ENCODE results near the gene SH3PXD2A. TPM values are rescaled to one million over a fixed set of nuclear protein-coding genes. Genes with fewer than 3 reads are reported as not detected.
"Not testable (repeated sequence)": the region's sequence is repeated elsewhere in the genome, so short reads cannot be mapped to it uniquely, and the experiment has no call there.

The SH3PXD2A gene
- total RNA-seq, 2 experiments from 2014 or later: 6.7 to 7.7 TPM

DNA sequence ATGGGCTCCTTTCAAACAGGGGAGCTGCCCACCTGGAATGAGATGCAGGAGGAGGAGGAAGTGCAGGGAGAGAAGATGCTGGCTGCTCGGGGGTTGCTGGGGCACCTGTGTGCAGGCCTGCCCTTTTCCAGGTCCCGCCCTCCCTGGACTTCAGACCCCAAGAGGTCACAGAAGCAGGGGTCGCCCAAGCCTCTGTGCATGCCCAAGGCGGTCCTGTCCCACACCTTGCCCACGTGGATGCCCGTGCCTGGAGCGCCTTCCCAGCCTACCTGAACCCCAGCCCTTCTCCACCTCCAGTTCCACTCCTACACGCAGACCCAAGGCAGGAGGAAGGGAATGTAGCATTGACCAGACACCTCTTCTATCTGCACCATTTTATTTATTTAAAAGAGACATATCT lies 71.3 kb downstream of the SH3PXD2A start:
- CTCF ChIA-PET: interaction anchor here (1.3 kb wide), 1 partner anchor 71 kb away, joined by 3 read pairs; no protein-coding TSS in a partner anchor
- Mint-ChIP-seq H3K4me1 (peaks cover 3% of the 10 kb centered on the region), H3K36me3 (ENCODE audit: low read depth) (no peaks in the 10 kb centered on the region), H3K4me3 (no peak overlapping the region), H3K9me3 (ENCODE audit: low read depth) (no peaks in the 10 kb centered on the region), H3K27me3 (peaks cover 11% of the 10 kb centered on the region), H3K27ac (no peak overlapping the region)
- POLR2A ChIA-PET: no interaction called here
- ATAC-seq (no peak), DNase-seq (no peak)
- intact Hi-C loops (cut with DNase I, micrococcal nuclease): loop anchor here in 1 of 2 experiments (5.0 kb wide), 1 partner anchor 72 kb away; no protein-coding TSS in a partner anchor

DNA sequence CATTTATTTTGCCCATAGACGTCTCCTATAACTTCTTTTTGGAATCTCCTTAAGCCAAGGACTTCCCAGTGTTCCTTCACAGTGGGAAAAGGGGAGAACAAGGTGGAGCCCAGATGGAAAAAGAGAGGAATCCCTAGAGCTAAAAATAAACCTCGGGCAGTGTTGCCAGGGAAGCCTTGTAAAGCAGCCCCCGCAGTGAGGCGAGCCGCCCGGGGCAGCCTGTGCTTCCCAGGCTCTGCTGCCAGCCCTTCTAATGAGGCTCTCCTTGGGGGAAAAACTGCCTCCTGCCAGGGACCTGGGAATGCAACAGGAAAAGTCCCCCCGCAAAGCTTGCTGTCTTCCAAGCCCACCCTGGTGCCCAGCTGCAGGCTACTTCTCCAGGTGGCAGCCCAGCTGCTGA lies 71.7 kb downstream of the SH3PXD2A start:
- no peak for ATAC-seq
- H3K27me3 Mint-ChIP-seq: peaks cover 11% of the 10 kb centered on the region
- H3K4me1 Mint-ChIP-seq: peaks cover 3% of the 10 kb centered on the region
- H3K36me3 Mint-ChIP-seq (ENCODE audit: low read depth): no peaks in the 10 kb centered on the region
- H3K27ac Mint-ChIP-seq: no peak overlapping the region
- POLR2A ChIA-PET: no interaction called here
- CTCF ChIA-PET: interaction anchor here (1.3 kb wide), 1 partner anchor 71 kb away, joined by 3 read pairs; no protein-coding TSS in a partner anchor
- DNase-seq: no peak
- intact Hi-C loops (cut with DNase I, micrococcal nuclease): loop anchor here in 1 of 2 experiments (5.0 kb wide), 1 partner anchor 71 kb away; no protein-coding TSS in a partner anchor
- H3K9me3 Mint-ChIP-seq (ENCODE audit: low read depth): no peaks in the 10 kb centered on the region
- H3K4me3 Mint-ChIP-seq: no peak overlapping the region

DNA sequence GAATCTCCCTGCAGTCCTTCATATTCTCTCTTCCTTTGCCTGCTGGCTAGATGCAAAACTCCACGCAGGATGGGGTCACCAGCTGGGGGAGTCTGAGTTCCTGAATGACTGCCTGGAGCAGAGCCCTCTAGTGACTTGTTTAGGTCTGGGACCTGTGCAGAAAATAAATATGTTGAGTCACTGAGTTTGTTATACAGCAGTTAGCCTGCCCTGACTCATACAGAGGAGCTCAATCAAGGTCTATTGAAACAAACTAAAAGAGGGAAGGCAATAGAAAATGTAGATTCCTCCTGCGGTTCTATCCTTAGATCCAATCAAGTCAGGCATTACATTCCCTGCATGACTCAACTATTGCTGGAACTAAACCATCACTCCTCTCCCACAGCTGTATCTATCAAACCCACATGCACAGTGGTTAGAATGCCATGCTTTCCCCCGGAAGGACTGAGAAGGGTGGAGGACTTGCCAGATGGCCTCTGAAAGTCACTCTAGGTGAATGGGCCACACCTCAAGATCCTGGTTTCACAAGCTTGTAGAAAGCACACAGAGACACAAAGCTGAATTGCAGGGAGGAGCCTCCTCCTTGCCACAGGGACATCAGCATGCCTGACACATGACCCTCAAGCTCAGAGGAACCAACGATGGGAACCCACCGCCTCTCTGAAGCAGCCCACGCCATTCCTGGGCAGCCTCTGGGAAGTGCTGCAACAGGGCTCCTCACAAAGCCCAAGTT lies 73.9 kb downstream of the SH3PXD2A start:
- Mint-ChIP-seq H3K27ac (no peak overlapping the region), H3K36me3 (ENCODE audit: low read depth) (no peaks in the 10 kb centered on the region), H3K27me3 (peaks cover 11% of the 10 kb centered on the region), H3K4me1 (peaks cover 3% of the 10 kb centered on the region), H3K4me3 (no peak overlapping the region), H3K9me3 (ENCODE audit: low read depth) (no peaks in the 10 kb centered on the region)
- DNase-seq (peak; percentile 33), ATAC-seq (peak; percentile 90)
- intact Hi-C loops (cut with DNase I, micrococcal nuclease): loop anchor here in 1 of 2 experiments (5.0 kb wide), 1 partner anchor 69 kb away; no protein-coding TSS in a partner anchor
- ChIA-PET POLR2A (no interaction called here), CTCF (interaction anchor here (0.6 to 1.5 kb wide), 8 partner anchors 8 to 127 kb away, joined by 3 to 5 read pairs (median 3); no protein-coding TSS in a partner anchor)

DNA sequence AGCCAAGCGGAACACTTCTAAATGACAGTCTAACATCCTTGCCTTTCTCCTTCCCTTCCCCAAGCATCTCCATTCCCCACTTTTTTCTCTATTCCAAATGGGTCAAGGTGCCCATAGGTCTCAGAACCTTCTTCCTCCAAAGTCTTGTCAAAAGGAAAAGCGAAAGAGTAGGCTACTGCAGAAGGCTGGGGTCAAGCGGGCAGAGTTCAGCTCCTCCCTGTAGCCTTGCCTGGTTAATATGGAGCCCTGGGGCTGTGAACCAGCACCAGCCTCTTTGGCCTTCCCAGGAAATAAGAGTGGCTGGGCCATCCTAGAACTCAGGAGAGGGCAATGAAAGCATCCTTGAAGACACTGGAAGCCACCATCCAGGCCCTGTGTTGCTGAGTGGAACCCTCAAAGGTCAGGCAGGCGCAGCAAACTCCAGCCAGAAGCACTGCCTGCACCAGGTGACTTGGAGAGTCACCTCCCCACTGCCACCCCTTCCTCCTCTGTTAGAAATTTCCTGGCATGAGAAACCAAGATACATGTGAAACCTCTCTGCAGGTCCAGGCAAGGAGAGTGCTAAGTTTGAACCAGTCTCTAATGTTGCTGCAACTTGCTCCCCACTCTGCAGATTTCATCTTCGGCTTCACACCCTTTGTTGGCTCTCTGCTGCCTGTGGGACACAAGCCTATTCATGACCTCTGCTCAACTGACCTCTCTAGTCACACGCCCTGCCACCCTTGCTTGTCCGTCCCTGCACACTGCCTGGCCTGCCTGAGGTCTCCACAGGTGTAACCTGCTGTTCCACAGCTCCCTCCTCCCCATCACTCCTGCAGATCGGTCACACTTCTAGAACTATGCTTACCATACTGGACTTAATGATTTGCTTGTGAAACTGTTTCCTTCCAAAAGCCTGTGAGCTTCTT lies 74.9 kb downstream of the SH3PXD2A start:
- POLR2A ChIA-PET: no interaction called here
- Mint-ChIP-seq H3K4me3 (no peak overlapping the region), H3K27me3 (peaks cover 11% of the 10 kb centered on the region), H3K9me3 (ENCODE audit: low read depth) (no peaks in the 10 kb centered on the region), H3K27ac (no peak overlapping the region), H3K4me1 (peaks cover 3% of the 10 kb centered on the region), H3K36me3 (ENCODE audit: low read depth) (no peaks in the 10 kb centered on the region)
- ATAC-seq: no peak
- no peak for DNase-seq
- intact Hi-C loops (cut with DNase I, micrococcal nuclease): loop anchor here in 1 of 2 experiments (5.0 kb wide), 1 partner anchor 68 kb away; no protein-coding TSS in a partner anchor
- CTCF ChIA-PET: interaction anchor here (0.7 to 1.5 kb wide), 4 partner anchors 9 to 93 kb away, joined by 3 to 5 read pairs (median 4); no protein-coding TSS in a partner anchor

DNA sequence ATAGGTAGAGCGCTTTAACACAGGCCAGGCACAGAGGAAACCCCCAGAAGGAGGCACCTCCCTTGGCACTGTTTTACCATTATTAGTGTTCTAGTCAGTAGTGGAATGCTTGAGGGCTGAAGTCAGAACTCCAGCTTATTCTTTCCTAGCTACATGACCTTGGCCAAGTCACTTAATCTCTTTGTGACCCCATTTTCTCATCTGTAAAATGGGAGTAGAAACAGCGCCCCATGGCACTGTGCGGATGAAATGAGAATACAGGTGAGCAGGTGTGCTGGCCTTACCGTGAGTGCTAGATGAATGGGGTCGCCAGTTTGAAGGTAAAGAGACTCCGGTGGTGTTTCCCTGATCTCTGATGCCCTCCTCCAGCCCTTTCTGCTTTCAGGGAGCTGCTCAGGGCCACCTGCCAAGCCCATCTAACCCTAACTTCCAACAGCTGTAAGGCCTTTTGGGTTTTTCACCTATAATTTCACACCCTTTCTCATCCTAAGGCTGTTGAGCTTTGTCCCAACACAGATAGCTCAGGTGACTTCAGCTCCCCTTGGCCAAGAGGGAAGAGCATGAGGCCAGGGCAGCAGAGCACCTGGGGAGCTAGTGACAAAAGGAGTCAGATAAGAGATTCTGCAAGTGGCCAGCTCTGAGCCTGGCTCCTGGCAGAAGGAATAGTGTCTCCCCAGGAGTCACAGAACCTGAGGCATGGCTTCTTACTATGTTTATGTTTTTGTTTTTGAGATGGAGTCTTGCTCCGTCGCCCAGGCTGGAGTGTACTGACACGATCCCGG lies 76.8 kb downstream of the SH3PXD2A start:
- peaks cover 3% of the 10 kb centered on the region for H3K4me1 Mint-ChIP-seq
- H3K27ac Mint-ChIP-seq: no peak overlapping the region
- CTCF ChIA-PET: interaction anchor here (0.9 to 1.4 kb wide), 3 partner anchors 9 to 48 kb away, joined by 3 to 4 read pairs (median 4); no protein-coding TSS in a partner anchor
- POLR2A ChIA-PET: interaction anchor here (0.6 kb wide), 1 partner anchor 60 kb away, joined by 3 read pairs; no protein-coding TSS in a partner anchor
- no peaks in the 10 kb centered on the region for H3K36me3 Mint-ChIP-seq (ENCODE audit: low read depth)
- intact Hi-C loops (cut with DNase I, micrococcal nuclease): no loop called here
- no peak overlapping the region for H3K4me3 Mint-ChIP-seq
- ATAC-seq: no peak
- no peak for DNase-seq
- peaks cover 6% of the 10 kb centered on the region for H3K27me3 Mint-ChIP-seq
- no peaks in the 10 kb centered on the region for H3K9me3 Mint-ChIP-seq (ENCODE audit: low read depth)

DNA sequence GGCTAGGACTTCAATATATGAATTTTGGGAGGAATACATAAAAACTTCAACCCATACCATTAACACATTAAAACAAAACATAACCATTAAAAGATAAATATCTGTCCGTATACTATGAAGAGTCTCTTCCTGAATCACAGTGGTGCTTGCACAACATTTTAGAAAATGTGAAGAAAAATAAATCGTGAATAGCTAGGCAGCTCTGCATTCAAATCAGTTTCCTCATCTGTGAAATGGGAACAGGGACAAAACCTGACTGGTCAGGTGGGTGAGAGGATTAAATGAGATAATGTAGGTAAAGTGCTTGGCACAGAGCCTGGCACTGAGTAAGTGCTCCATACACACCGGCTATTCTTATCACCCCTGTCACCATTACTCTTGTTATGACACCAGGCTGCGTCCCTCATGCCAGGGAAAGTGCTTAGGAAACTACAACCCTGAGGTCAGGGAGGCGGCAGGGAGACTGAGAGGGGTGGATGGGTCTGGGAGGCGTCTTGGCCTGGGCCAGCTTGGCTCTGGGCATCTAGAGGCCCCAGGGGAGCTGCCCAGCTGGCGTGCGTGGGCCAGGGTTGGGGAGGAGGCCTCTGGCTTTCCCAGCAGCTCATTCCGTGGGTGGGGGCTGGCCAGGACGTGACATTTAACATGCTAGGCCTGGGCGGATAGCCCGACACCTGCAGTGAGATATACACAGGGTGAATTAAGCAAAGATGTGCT lies 78.3 kb downstream of the SH3PXD2A start:
- ATAC-seq (no peak), DNase-seq (no peak)
- H3K4me1 Mint-ChIP-seq: peaks cover 10% of the 10 kb centered on the region
- H3K9me3 Mint-ChIP-seq (ENCODE audit: low read depth): no peaks in the 10 kb centered on the region
- intact Hi-C loops (cut with DNase I, micrococcal nuclease): no loop called here
- H3K27ac Mint-ChIP-seq: no peak overlapping the region
- no peak overlapping the region for H3K4me3 Mint-ChIP-seq
- ChIA-PET POLR2A (no interaction called here), CTCF (interaction anchor here (0.7 to 1.0 kb wide), 2 partner anchors 9 to 63 kb away, joined by 3 read pairs; no protein-coding TSS in a partner anchor)
- H3K36me3 Mint-ChIP-seq (ENCODE audit: low read depth): no peaks in the 10 kb centered on the region
- no peaks in the 10 kb centered on the region for H3K27me3 Mint-ChIP-seq

DNA sequence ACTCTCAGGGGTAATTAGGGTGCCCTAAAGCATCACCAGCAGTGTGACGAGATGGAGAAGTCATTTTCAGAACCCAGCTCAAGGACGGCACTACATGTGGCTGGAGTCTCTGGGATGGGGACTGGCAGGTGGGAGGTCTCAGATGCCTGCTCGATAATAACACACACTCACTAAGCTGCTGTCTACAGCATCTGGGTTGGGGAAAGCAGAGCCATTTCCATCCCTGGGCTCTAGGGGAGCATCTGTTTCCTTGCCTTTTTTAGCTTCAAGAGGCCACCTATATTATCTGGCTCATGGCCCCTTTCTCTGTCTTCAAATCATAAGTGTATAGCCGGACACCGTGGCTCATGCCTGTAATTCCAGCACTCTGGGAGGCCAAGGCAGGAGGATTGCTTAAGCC lies 79.6 kb downstream of the SH3PXD2A start:
- DNase-seq (no peak), ATAC-seq (no peak)
- no peaks in the 10 kb centered on the region for H3K27me3 Mint-ChIP-seq
- intact Hi-C loops (cut with DNase I, micrococcal nuclease): no loop called here
- H3K9me3 Mint-ChIP-seq (ENCODE audit: low read depth): no peaks in the 10 kb centered on the region
- CTCF ChIA-PET: interaction anchor here (0.7 to 1.0 kb wide), 2 partner anchors 24 to 63 kb away, joined by 3 to 6 read pairs; no protein-coding TSS in a partner anchor
- POLR2A ChIA-PET: no interaction called here
- H3K27ac Mint-ChIP-seq: no peak overlapping the region
- H3K36me3 Mint-ChIP-seq (ENCODE audit: low read depth): no peaks in the 10 kb centered on the region
- H3K4me3 Mint-ChIP-seq: no peak overlapping the region
- peaks cover 12% of the 10 kb centered on the region for H3K4me1 Mint-ChIP-seq

DNA sequence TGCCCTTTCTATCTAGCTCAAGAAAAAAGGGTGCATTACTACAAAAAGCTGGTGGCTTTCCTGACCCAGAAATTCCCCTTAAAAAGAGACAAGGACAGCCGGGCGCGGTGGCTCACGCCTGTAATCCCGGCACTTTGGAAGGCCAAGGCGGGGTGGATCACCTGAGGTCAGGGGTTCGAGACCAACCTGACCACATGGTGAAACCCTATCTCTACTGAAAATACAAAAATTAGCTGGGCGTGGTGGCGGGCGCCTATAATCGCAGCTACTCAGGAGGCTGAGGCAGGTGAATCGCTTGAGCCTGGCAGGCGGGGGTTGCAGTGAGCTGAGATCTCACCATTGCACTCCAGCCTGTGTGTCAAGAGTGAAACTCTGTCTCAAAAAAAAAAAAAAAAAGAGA lies 82.5 kb downstream of the SH3PXD2A start:
- Mint-ChIP-seq H3K4me1 (peaks cover 26% of the 10 kb centered on the region), H3K4me3 (peak overlapping the region; percentile 78)
- ChIA-PET CTCF (interaction anchor here (0.6 to 2.7 kb wide), 10 partner anchors 9 to 581 kb away, joined by 3 to 10 read pairs (median 4); partner anchors contain the start of gene SH3PXD2A), POLR2A (interaction anchor here (1.5 kb wide), 1 partner anchor 15 kb away, joined by 6 read pairs; no protein-coding TSS in a partner anchor)
- intact Hi-C loops (cut with DNase I, micrococcal nuclease): loop anchor here in 1 of 2 experiments (5.0 kb wide), 1 partner anchor 61 kb away; no protein-coding TSS in a partner anchor
- H3K36me3 Mint-ChIP-seq (ENCODE audit: low read depth); H3K27ac Mint-ChIP-seq; DNase-seq; H3K27me3 Mint-ChIP-seq; ATAC-seq; H3K9me3 Mint-ChIP-seq (ENCODE audit: low read depth): not testable (repeated sequence)

DNA sequence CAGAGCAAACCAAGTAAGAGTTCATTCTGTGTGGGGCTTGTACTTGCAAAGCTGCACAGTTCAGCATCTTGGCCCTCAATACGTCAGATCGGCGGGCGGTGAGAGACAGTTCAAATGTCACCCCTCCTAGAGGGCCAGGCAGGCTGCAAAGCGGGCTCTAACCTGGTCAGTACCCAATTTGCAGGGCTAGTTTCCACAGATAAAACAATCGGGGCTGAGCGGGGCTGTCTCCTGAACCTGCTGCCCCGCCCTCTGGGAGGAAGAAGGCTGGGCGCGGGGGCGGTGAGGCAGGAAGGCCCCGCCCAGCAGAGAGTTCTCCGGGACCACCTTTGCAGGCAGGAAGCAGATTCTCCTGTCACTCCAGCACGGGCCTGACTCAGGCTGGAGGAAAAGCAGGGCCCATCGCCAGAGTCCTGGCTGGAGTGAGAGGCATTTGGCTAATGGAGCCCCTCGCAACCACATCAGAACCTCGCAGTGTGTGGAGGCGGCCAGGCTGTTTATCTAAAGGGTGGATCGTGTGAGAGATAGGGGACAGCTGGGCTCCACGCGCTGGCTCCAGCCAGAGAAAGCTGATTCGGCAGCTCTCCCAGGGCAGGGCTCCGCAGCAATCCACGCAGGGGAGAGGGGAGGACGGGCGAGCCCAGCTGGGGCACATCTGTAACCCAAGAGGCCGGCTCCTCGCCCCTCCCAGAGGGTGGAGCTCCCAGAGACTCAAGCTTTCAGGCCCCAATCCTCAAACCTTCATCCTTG lies 83.1 kb downstream of the SH3PXD2A start:
- Mint-ChIP-seq H3K4me1 (peaks cover 31% of the 10 kb centered on the region), H3K9me3 (ENCODE audit: low read depth) (no peaks in the 10 kb centered on the region), H3K4me3 (peak overlapping the region; percentile 78), H3K36me3 (ENCODE audit: low read depth) (no peaks in the 10 kb centered on the region), H3K27ac (peak overlapping the region; percentile 89), H3K27me3 (no peaks in the 10 kb centered on the region)
- DNase-seq: peak; percentile 77
- intact Hi-C loops (cut with DNase I, micrococcal nuclease): loop anchor here in 1 of 2 experiments (5.0 kb wide), 1 partner anchor 60 kb away; no protein-coding TSS in a partner anchor
- ATAC-seq: peak; percentile 87
- ChIA-PET CTCF (interaction anchor here (0.6 to 2.7 kb wide), 11 partner anchors 9 to 580 kb away, joined by 3 to 10 read pairs (median 4); no protein-coding TSS in a partner anchor), POLR2A (interaction anchor here (1.5 kb wide), 1 partner anchor 14 kb away, joined by 6 read pairs; no protein-coding TSS in a partner anchor)

All from activated CD4-positive, alpha-beta T cell treated with anti-CD3 and anti-CD28 coated beads for 36 hours (primary cell).